IMR-90 (cell line): ENCODE measurements around the gene NMRK2.

Source experiments
- BHLHE40 ChIP-seq: fragments of 150-350 bp; IDR thresholded peaks from 2 replicates; pipeline ENCODE4 v1.6.1; 2016; ENCODE audit warnings: mild to moderate bottlenecking, low read depth, low read length
- CTCF ChIP-seq: conservative IDR thresholded peaks from 2 replicates; pipeline ENCODE4 v1.5.1; 2012; ENCODE audit warnings: mild to moderate bottlenecking, low read depth, low read length, improper control_type of control experiment
- FOS ChIP-seq: fragments of 150-350 bp; IDR thresholded peaks from 2 replicates; pipeline ENCODE4 v1.6.1; 2016; ENCODE audit warnings: low read depth, low read length
- MXI1 ChIP-seq: IDR thresholded peaks from 2 replicates; pipeline ENCODE4 v1.6.1; 2012; ENCODE audit warnings: low read depth, mild to moderate bottlenecking, low read length, moderate library complexity, borderline replicate concordance
- POLR2A ChIP-seq: IDR thresholded peaks from 2 replicates; pipeline ENCODE4 v1.6.1; 2012; ENCODE audit warnings: mild to moderate bottlenecking, low read depth, low read length
- RAD21 ChIP-seq: IDR thresholded peaks from 2 replicates; pipeline ENCODE4 v1.6.1; 2012; ENCODE audit warnings: low read length, improper control_type of control experiment
- RCOR1 ChIP-seq: IDR thresholded peaks from 2 replicates; pipeline ENCODE4 v1.6.1; 2012; ENCODE audit warnings: mild to moderate bottlenecking, low read length, improper control_type of control experiment; ENCODE audit not compliant: insufficient replicate concordance
- RFX5 ChIP-seq: IDR thresholded peaks from 2 replicates; pipeline ENCODE4 v1.8.0; 2012; ENCODE audit warnings: low read depth, mild to moderate bottlenecking, low read length, moderate library complexity

- no peak for TF ChIP-seq BHLHE40
- TF ChIP-seq CTCF: no peak
- no peak for TF ChIP-seq POLR2A
- no peak for TF ChIP-seq MXI1
- no peak for TF ChIP-seq RAD21
- no peak for TF ChIP-seq RFX5
- TF ChIP-seq FOS: no peak
- no peak for TF ChIP-seq RCOR1
Measured at GRCh38 chr19:3981373-3981735, 48.5 kb downstream of the NMRK2 start.
